Breast epithelium (tissue), 4 donors: ENCODE measurements around the gene CYP4B1. TPM values are rescaled to one million over a fixed set of nuclear protein-coding genes. Genes with fewer than 3 reads are reported as not detected.

Experiments used
- DNase-seq, 2 donors: peaks; one replicate each; pipeline ENCODE4 v3.0.0-alpha.2; 2019; ENCODE audit warnings: low spot score in 2 of 2
- H3K27ac ChIP-seq, 2 donors: fragments of 200-600 bp; sonication (generic) in 1 of 2; one replicate each; pipeline ENCODE4 v1.5.1; 2016 to 2019; ENCODE audit warnings: mild to moderate bottlenecking in 1 of 2
- H3K27me3 ChIP-seq, 2 donors: fragments of 200-600 bp; sonication (generic) in 1 of 2; one replicate each; pipeline versions ENCODE4 v1.5.1 to v1.6.0; 2017 to 2019; ENCODE audit warnings: control low read depth in 1 of 2, mild to moderate bottlenecking in 1 of 2
- H3K36me3 ChIP-seq: fragments of 200-600 bp; one replicate; pipeline ENCODE4 v1.5.1; 2019
- H3K4me1 ChIP-seq, 2 donors: fragments of 200-600 bp; sonication (generic); one replicate each; pipeline ENCODE4 v1.5.1; 2016 to 2019; ENCODE audit warnings: control low read depth in 1 of 2
- H3K4me3 ChIP-seq, 3 donors: fragments of 200-600 bp; sonication (generic); 1 replicate in 2 of 3; 2 replicates in 1 of 3; pipeline ENCODE4 v1.5.1; 2016 to 2019; ENCODE audit warnings: mild to moderate bottlenecking in 3 of 3, moderate library complexity in 2 of 3
- H3K9me3 ChIP-seq, 2 donors: fragments of 200-600 bp; sonication (generic) in 1 of 2; one replicate each; pipeline ENCODE4 v1.5.1; 2016 to 2019; ENCODE audit warnings: control low read depth in 1 of 2
- CTCF ChIP-seq, 3 donors: fragments of 450-650 bp; IDR thresholded peaks; one replicate each; pipeline ENCODE4 v1.5.1; 2016 to 2017; ENCODE audit warnings: antibody characterized with exemption in 3 of 3, mild to moderate bottlenecking in 3 of 3, moderate library complexity in 3 of 3
- POLR2A ChIP-seq: fragments of 450-650 bp; IDR thresholded peaks from one replicate; pipeline ENCODE4 v1.6.1; 2016; ENCODE audit warnings: antibody characterized with exemption, mild to moderate bottlenecking, moderate library complexity
- POLR2AphosphoS5 ChIP-seq, 3 donors: sonication (generic); formaldehyde crosslinking; IDR thresholded peaks; one replicate each; pipeline ENCODE4 v1.6.1; 2017; ENCODE audit warnings: antibody characterized with exemption in 3 of 3
- intact Hi-C: fragments of 100-400 bp; cut with DNase I; formaldehyde crosslinking; loops from one replicate; pipeline ENCODE4 v1.15.1; 2023; ENCODE audit warnings: low total_unique reads
- total RNA-seq, 3 donors: library from RNA; depleted of rRNA; stranded (reverse); fragments of >200 nt; gene quantifications; one replicate each; pipeline ENCODE4 v1.1.0, GENCODE V29; 2016

CYP4B1 gene
- total RNA-seq, 3 donors from 2014 or later = 58.4 to 882 (median 74.1) TPM

- peak overlapping the region; percentile 6 to 58 (median 47) for H3K4me3 ChIP-seq
- intact Hi-C loops = no loop called here
- no peaks in the 10 kb centered on the region for H3K9me3 ChIP-seq
- H3K36me3 ChIP-seq = no peaks in the 10 kb centered on the region
- no peaks in the 10 kb centered on the region for H3K27me3 ChIP-seq
- peaks cover 11 to 17% of the 10 kb centered on the region in 2 donors for H3K4me1 ChIP-seq
- DNase-seq = peak in 1 of 2 donors; percentile 66
- TF ChIP-seq CTCF (IDR thresholded peaks at IDR 0.05) = no peak
- no peak for TF ChIP-seq POLR2A
- peak in 2 of 3 donors; percentile 64 to 82 for TF ChIP-seq POLR2AphosphoS5 (IDR thresholded peaks at IDR 0.05)
- peak overlapping the region; percentile 77 to 94 for H3K27ac ChIP-seq
These were observed 7.6 kb downstream of the CYP4B1 start for GRCh38 chr1:46806196-46807020.

GRCh38 chr1:46807046-46807972, 8.5 kb downstream of the CYP4B1 start:
- Histone ChIP-seq H3K27me3 (no peaks in the 10 kb centered on the region), H3K36me3 (no peaks in the 10 kb centered on the region), H3K4me3 (peak overlapping the region in 1 of 3 donors; percentile 47), H3K27ac (peak overlapping the region; percentile 77 to 94), H3K9me3 (no peaks in the 10 kb centered on the region), H3K4me1 (peaks cover 11 to 17% of the 10 kb centered on the region in 2 donors)
- DNase-seq = no peak
- TF ChIP-seq POLR2AphosphoS5 (IDR thresholded peaks at IDR 0.05) = no peak
- TF ChIP-seq POLR2A = no peak
- intact Hi-C loops = no loop called here

GRCh38 chr1:46809071-46809470, 10.2 kb downstream of the CYP4B1 start:
- Histone ChIP-seq H3K27ac (no peak overlapping the region), H3K27me3 (no peaks in the 10 kb centered on the region), H3K4me1 (peaks cover 11 to 17% of the 10 kb centered on the region in 2 donors), H3K36me3 (no peaks in the 10 kb centered on the region), H3K9me3 (no peaks in the 10 kb centered on the region), H3K4me3 (no peak overlapping the region)
- no peak for TF ChIP-seq POLR2AphosphoS5 (IDR thresholded peaks at IDR 0.05)
- TF ChIP-seq POLR2A = no peak
- no peak for TF ChIP-seq CTCF (IDR thresholded peaks at IDR 0.05)
- DNase-seq = no peak
- intact Hi-C loops = no loop called here

- no peak for DNase-seq
- intact Hi-C loops = no loop called here
- H3K36me3 ChIP-seq = no peaks in the 10 kb centered on the region
- no peaks in the 10 kb centered on the region for H3K9me3 ChIP-seq
- TF ChIP-seq CTCF (IDR thresholded peaks at IDR 0.05) (no peak), POLR2A (no peak), POLR2AphosphoS5 (IDR thresholded peaks at IDR 0.05) (no peak)
- peaks cover 11 to 17% of the 10 kb centered on the region in 2 donors for H3K4me1 ChIP-seq
- no peaks in the 10 kb centered on the region for H3K27me3 ChIP-seq
- H3K27ac ChIP-seq = no peak overlapping the region
- H3K4me3 ChIP-seq = no peak overlapping the region
These were observed 11.1 kb downstream of the CYP4B1 start for GRCh38 chr1:46809904-46810303.

GRCh38 chr1:46810596-46810995, 11.8 kb downstream of the CYP4B1 start:
- intact Hi-C loops = no loop called here
- TF ChIP-seq POLR2AphosphoS5 (IDR thresholded peaks at IDR 0.05) (no peak), CTCF (IDR thresholded peaks at IDR 0.05) (no peak), POLR2A (no peak)
- Histone ChIP-seq H3K36me3 (no peaks in the 10 kb centered on the region), H3K27ac (peak overlapping the region in 1 of 2 donors; percentile 25), H3K9me3 (no peaks in the 10 kb centered on the region), H3K4me1 (peaks cover 11 to 17% of the 10 kb centered on the region in 2 donors), H3K4me3 (no peak overlapping the region), H3K27me3 (no peaks in the 10 kb centered on the region)
- DNase-seq = no peak
